IMR-90 (cell line): ENCODE results near the gene CAMK2B. TPM values are rescaled to one million over a fixed set of nuclear protein-coding genes. Genes with fewer than 3 reads are reported as not detected.

Experiments used
- ATAC-seq: fragments of 200-7000 bp; cut with Tn5 transposase; 2 replicates; pipeline ENCODE4 v1.9.1; 2020; ENCODE audit warnings: low read depth, mild to moderate bottlenecking, moderate library complexity
- BruUV-seq: library from RNA; stranded (reverse); fragments of 400-500 nt; replicated peaks from 2 replicates; lab custom pipeline; 2021; lab: Mats Ljungman, UMichigan
- CTCF ChIA-PET: fragments of 300-600 bp; formaldehyde crosslinking; extraction: SDS; loops from one replicate; lab custom pipeline; 2021; ENCODE audit warnings: antibody characterized with exemption; lab: Yijun Ruan, JAX
- POLR2A ChIA-PET: fragments of 300-600 bp; sonication (Branson Sonifier 250); formaldehyde crosslinking; loops from one replicate; lab custom pipeline; 2022; ENCODE audit warnings: antibody characterized with exemption; ENCODE audit not compliant: unreplicated experiment; lab: Charles Lee
- DNase-seq: peaks from one replicate; pipeline ENCODE4 v3.0.0; 2013
- H2AFZ ChIP-seq: replicated peaks from 2 replicates; pipeline ENCODE3; 2013; ENCODE audit warnings: low read length, mild to moderate bottlenecking; ENCODE audit not compliant: poor library complexity
- H2AK5ac ChIP-seq: 2 replicates; pipeline ENCODE4 v1.6.1; 2013; ENCODE audit warnings: low read depth, low read length, inconsistent platforms
- H2AK9ac ChIP-seq: replicated peaks from 2 replicates; pipeline ENCODE3; 2013; ENCODE audit warnings: mild to moderate bottlenecking, low read depth, low read length, moderate library complexity; ENCODE audit not compliant: poor library complexity
- H2BK120ac ChIP-seq: 2 replicates; pipeline ENCODE4 v1.6.1; 2013; ENCODE audit warnings: low read depth, low read length, inconsistent platforms
- H2BK15ac ChIP-seq: 3 replicates; pipeline ENCODE4 v1.6.1; 2013; ENCODE audit warnings: low read depth, low read length, inconsistent platforms
- H2BK20ac ChIP-seq: 2 replicates; pipeline ENCODE4 v1.6.1; 2013; ENCODE audit warnings: low read depth, mild to moderate bottlenecking, inconsistent platforms, low read length, moderate library complexity
- H2BK5ac ChIP-seq: 2 replicates; pipeline ENCODE4 v1.6.1; 2013; ENCODE audit warnings: mild to moderate bottlenecking, low read depth, low read length, inconsistent platforms; ENCODE audit not compliant: poor library complexity, severe bottlenecking
- H3K14ac ChIP-seq: replicated peaks from 2 replicates; pipeline ENCODE4 v1.6.1; 2013; ENCODE audit warnings: low read depth, low read length, inconsistent platforms
- H3K18ac ChIP-seq: 2 replicates; pipeline ENCODE4 v1.6.1; 2013; ENCODE audit warnings: low read depth, low read length, control low read depth
- H3K23ac ChIP-seq: 2 replicates; pipeline ENCODE4 v1.6.1; 2013; ENCODE audit warnings: low read depth, low read length, inconsistent platforms
- H3K27ac ChIP-seq: 2 replicates; pipeline ENCODE4 v1.5.1; 2013; ENCODE audit warnings: mild to moderate bottlenecking, control low read depth, low read length; ENCODE audit not compliant: insufficient read depth
- H3K27me3 ChIP-seq: 2 replicates; pipeline ENCODE4 v1.6.1; 2013; ENCODE audit warnings: low read length; ENCODE audit not compliant: control insufficient read depth, insufficient read depth
- H3K36me3 ChIP-seq: 2 replicates; pipeline ENCODE4 v1.6.1; 2013; ENCODE audit warnings: low read length, mixed read lengths; ENCODE audit not compliant: control insufficient read depth, insufficient read depth
- H3K4ac ChIP-seq: 2 replicates; pipeline ENCODE4 v1.6.1; 2013; ENCODE audit warnings: low read depth, low read length, inconsistent platforms
- H3K4me1 ChIP-seq: 2 replicates; pipeline ENCODE4 v1.6.1; 2013; ENCODE audit warnings: low read length, mixed read lengths; ENCODE audit not compliant: control insufficient read depth, insufficient read depth
- H3K4me2 ChIP-seq: 2 replicates; pipeline ENCODE4 v1.6.1; 2013; ENCODE audit warnings: low read depth, mild to moderate bottlenecking, control low read depth, low read length, moderate library complexity
- H3K4me3 ChIP-seq: 2 replicates; pipeline ENCODE4 v1.5.1; 2013; ENCODE audit warnings: low read depth, mild to moderate bottlenecking, control low read depth, low read length, moderate library complexity; ENCODE audit not compliant: insufficient read depth
- H3K56ac ChIP-seq: 2 replicates; pipeline ENCODE4 v1.6.1; 2013; ENCODE audit warnings: low read length, inconsistent platforms; ENCODE audit not compliant: insufficient read depth; ENCODE audit errors: extremely low read depth
- H3K79me1 ChIP-seq, 2 experiments: 2 replicates each; pipeline ENCODE4 v1.6.1; 2013; ENCODE audit warnings: low read length in 2 of 2, inconsistent platforms in 1 of 2, low read depth in 1 of 2
- H3K9ac ChIP-seq: 2 replicates; pipeline ENCODE4 v1.6.1; 2013; ENCODE audit warnings: low read depth, low read length, control low read depth
- H3K9me1 ChIP-seq: 2 replicates; pipeline ENCODE4 v1.6.1; 2013; ENCODE audit warnings: low read length, inconsistent platforms; ENCODE audit not compliant: insufficient read depth
- H3K9me3 ChIP-seq: 2 replicates; pipeline ENCODE4 v1.6.1; 2013; ENCODE audit warnings: low read length; ENCODE audit not compliant: control insufficient read depth, insufficient read depth
- H4K20me1 ChIP-seq: 2 replicates; pipeline ENCODE4 v1.6.1; 2013; ENCODE audit warnings: low read length, inconsistent platforms; ENCODE audit not compliant: insufficient read depth
- H4K5ac ChIP-seq: 2 replicates; pipeline ENCODE4 v1.6.1; 2013; ENCODE audit warnings: mild to moderate bottlenecking, low read depth, low read length, control low read depth
- H4K8ac ChIP-seq, 2 experiments: 2 replicates each; pipeline ENCODE4 v1.6.1; 2013; ENCODE audit warnings: low read depth in 2 of 2, low read length in 2 of 2, control low read depth in 1 of 2, inconsistent platforms in 1 of 2
- H4K91ac ChIP-seq: 2 replicates; pipeline ENCODE4 v1.6.1; 2013; ENCODE audit warnings: low read depth, low read length, inconsistent platforms; ENCODE audit not compliant: insufficient read depth
- CHD1 ChIP-seq: IDR thresholded peaks from 2 replicates; pipeline ENCODE4 v1.6.1; 2012; ENCODE audit warnings: low read depth, low read length, improper control_type of control experiment
- MAFK ChIP-seq: IDR thresholded peaks from 2 replicates; pipeline ENCODE4 v1.6.1; 2012; ENCODE audit warnings: low read depth, low read length, improper control_type of control experiment
- POLR2A ChIP-seq: IDR thresholded peaks from 2 replicates; pipeline ENCODE4 v1.6.1; 2012; ENCODE audit warnings: mild to moderate bottlenecking, low read depth, low read length
- RAD21 ChIP-seq: IDR thresholded peaks from 2 replicates; pipeline ENCODE4 v1.6.1; 2012; ENCODE audit warnings: low read length, improper control_type of control experiment
- WGBS, 2 experiments: methylation state at CpG; one replicate each; pipeline versions ENCODE4 v1.1.5 to v1.1.7; 2013; ENCODE audit warnings: missing lambda C conversion rate in 2 of 2; ENCODE audit not compliant: insufficient read length in 1 of 2; ENCODE audit errors: extremely low coverage in 2 of 2; 5-methylcytosine and 5-hydroxymethylcytosine counted together
- dilution Hi-C: fragments of 300-500 bp; cut with HindIII; formaldehyde crosslinking; loops from one replicate; pipeline ENCODE4 v1.14.3; 2018; ENCODE audit warnings: low sequenced_read_pairs; ENCODE audit not compliant: unreplicated experiment
- in situ Hi-C: fragments of 300-500 bp; cut with MboI; formaldehyde crosslinking; loops from 3 replicates; pipeline ENCODE4 v1.14.3; 2019; ENCODE audit warnings: low sequenced_read_pairs, inconsistent platforms, mixed read lengths
- intact Hi-C: fragments of 100-400 bp; cut with micrococcal nuclease; formaldehyde crosslinking; loops from 2 replicates; pipeline ENCODE4 v1.10.0; 2022
- polyA plus RNA-seq, 3 experiments: library from polyadenylated mRNA; depleted of rRNA; stranded (reverse); fragments of >200 nt; gene quantifications; 2 replicates each; pipeline ENCODE4 v1.2.3, GENCODE V29; 2012; ENCODE audit warnings: low replicate concordance in 1 of 3
- total RNA-seq: library from RNA; depleted of rRNA; stranded (reverse); fragments of >200 nt; gene quantifications from 2 replicates; pipeline ENCODE4 v1.2.3, GENCODE V29; 2012

Gene CAMK2B
- total and polyA plus RNA-seq, 2 of the 4 experiments (the other 2 are of a cell fraction), result 0.18 to 0.36 TPM

DNA sequence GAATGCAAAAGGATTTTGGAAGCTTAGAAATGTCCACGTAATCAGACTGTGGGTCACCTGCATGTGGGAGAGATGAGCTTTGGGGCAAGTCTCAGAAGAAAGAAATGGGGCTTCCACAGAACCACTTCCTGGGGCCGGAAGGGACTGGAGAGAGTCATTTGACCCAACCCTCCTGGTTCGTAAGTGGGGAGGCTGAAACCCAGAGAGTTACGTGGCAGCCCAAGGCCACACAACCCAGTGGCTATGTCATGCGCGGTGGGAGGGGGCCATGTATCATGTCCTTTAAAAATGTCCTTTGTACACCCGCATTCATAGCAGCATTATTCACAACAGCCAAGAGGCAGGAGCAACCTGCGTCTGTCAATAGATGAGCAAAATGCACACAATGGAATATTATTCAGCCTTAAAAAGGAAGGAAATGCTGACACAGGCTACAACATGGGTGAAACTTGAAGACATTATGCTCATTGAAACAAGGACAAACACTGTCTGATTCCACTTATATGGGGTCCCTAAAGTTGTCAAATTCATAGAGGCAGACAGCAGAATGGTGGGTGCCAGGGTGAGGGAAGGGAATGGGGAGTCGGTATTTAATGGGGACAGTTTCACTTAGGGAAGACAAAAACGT lies 15.1 kb downstream of the CAMK2B start:
- H2BK20ac ChIP-seq, result no peak overlapping the region
- ChIA-PET CTCF (no interaction called here), POLR2A (no interaction called here)
- H2AFZ ChIP-seq, result no peak overlapping the region
- H3K9me3 ChIP-seq, result peaks cover 4% of the 10 kb centered on the region; the same call in 1 of the 2 replicates
- in situ Hi-C loops, result no loop called here
- DNase-seq (no peak), ATAC-seq (no peak)
- no peak overlapping the region for H4K5ac ChIP-seq
- no peaks in the 10 kb centered on the region for H3K79me1 ChIP-seq
- no peak overlapping the region for H3K14ac ChIP-seq
- H2BK120ac ChIP-seq, result no peak overlapping the region
- no peak overlapping the region for H3K4me2 ChIP-seq
- no peak overlapping the region for H3K9ac ChIP-seq
- H3K18ac ChIP-seq, result no peak overlapping the region
- WGBS, 2 experiments, result 91% methylated on average over 4 of the region's 10 CpGs; no CpG with 5 or more reads in 1 of the 2 experiments
- no peak overlapping the region for H3K56ac ChIP-seq
- no peaks in the 10 kb centered on the region for H3K9me1 ChIP-seq
- no peak overlapping the region for H4K8ac ChIP-seq
- no peak overlapping the region for H3K4me3 ChIP-seq
- H3K27ac ChIP-seq, result no peak overlapping the region
- TF ChIP-seq POLR2A, result no peak
- no peak for TF ChIP-seq MAFK
- no peak for TF ChIP-seq CHD1
- no peak for TF ChIP-seq RAD21
- no peak overlapping the region for H3K23ac ChIP-seq
- H3K4ac ChIP-seq, result no peak overlapping the region
- H4K20me1 ChIP-seq, result no peaks in the 10 kb centered on the region
- no peak overlapping the region for H2AK5ac ChIP-seq
- H2BK5ac ChIP-seq, result no peak overlapping the region
- no TSS peak for BruUV-seq
- 0 out of 2 replicates have a peak, but pooled peaks cover 1% of the 10 kb centered on the region for H3K4me1 ChIP-seq
- intact Hi-C loops, result no loop called here
- no peak overlapping the region for H2BK15ac ChIP-seq
- H3K27me3 ChIP-seq, result peaks cover 17% of the 10 kb centered on the region
- no peak overlapping the region for H4K91ac ChIP-seq
- no peak overlapping the region for H2AK9ac ChIP-seq
- no peaks in the 10 kb centered on the region for H3K36me3 ChIP-seq
- dilution Hi-C loops, result no loop called here
